Measurements from ENCODE around the gene PRSS37. TPM values are rescaled to one million over a fixed set of nuclear protein-coding genes. Genes with fewer than 3 reads are reported as not detected.

Gene PRSS37
- total RNA-seq, 1 experiment from 2014 or later = not detected

- TF ChIP-seq EZH2 (IDR thresholded peaks at IDR 0.05; ENCODE audit: low read depth) (no peak), CTCF (conservative IDR thresholded peaks at IDR 0.05) (no peak)
- Histone ChIP-seq H3K27ac (no peak overlapping the region), H3K27me3 (ENCODE audit: insufficient read depth, low read depth) (no peaks in the 10 kb centered on the region), H3K4me3 (no peak overlapping the region), H3K9me2 (ENCODE audit: insufficient read depth) (no peaks in the 10 kb centered on the region), H3K36me3 (ENCODE audit: low read depth) (no peaks in the 10 kb centered on the region), H3K9me3 (ENCODE audit: insufficient read depth, low read depth) (0 out of 2 replicates have a peak, but pooled peaks cover 3% of the 10 kb centered on the region), H2AFZ (no peak overlapping the region), H3F3A (ENCODE audit: insufficient read depth, low read depth) (peaks cover 12% of the 10 kb centered on the region; the same call in 1 of the 2 replicates), H3K4me1 (replicated peaks; ENCODE audit: insufficient read depth) (peaks cover 14% of the 10 kb centered on the region), H4K20me1 (ENCODE audit: insufficient read depth) (no peaks in the 10 kb centered on the region), H3K79me2 (ENCODE audit: low read depth) (no peaks in the 10 kb centered on the region), H3K4me2 (no peak overlapping the region)
- CTCF ChIA-PET = no interaction called here
- intact Hi-C loops (cut with micrococcal nuclease; ENCODE audit: unreplicated experiment) = no loop called here
- DNase-seq = no peak
- no TSS peak for BruUV-seq (replicated peaks)
- POLR2A ChIA-PET (ENCODE audit: unreplicated experiment) = no interaction called here
Observed at GRCh38 chr7:141866974-141867373, 25.7 kb upstream of the PRSS37 start.

GRCh38 chr7:141864765-141865447, 23.6 kb upstream of the PRSS37 start:
- POLR2A ChIA-PET (ENCODE audit: unreplicated experiment) = no interaction called here
- H3K4me1 ChIP-seq (replicated peaks; ENCODE audit: insufficient read depth) = peaks cover 14% of the 10 kb centered on the region
- H3K9me3 ChIP-seq (ENCODE audit: insufficient read depth, low read depth) = 0 out of 2 replicates have a peak, but pooled peaks cover 3% of the 10 kb centered on the region
- no peak overlapping the region for H3K4me3 ChIP-seq
- CTCF ChIA-PET = no interaction called here
- H3K9me2 ChIP-seq (ENCODE audit: insufficient read depth) = no peaks in the 10 kb centered on the region
- no peaks in the 10 kb centered on the region for H3K27me3 ChIP-seq (ENCODE audit: insufficient read depth, low read depth)
- intact Hi-C loops (cut with micrococcal nuclease; ENCODE audit: unreplicated experiment) = no loop called here
- peak in 1 of 2 experiments; percentile 93 for DNase-seq
- H3K27ac ChIP-seq = peak overlapping the region; percentile 74
- peak overlapping the region; percentile 29; the same call in 1 of the 2 replicates for H3K4me2 ChIP-seq
- no TSS peak for BruUV-seq (replicated peaks)
- TF ChIP-seq EZH2 (IDR thresholded peaks at IDR 0.05; ENCODE audit: low read depth) = no peak
- TF ChIP-seq CTCF (conservative IDR thresholded peaks at IDR 0.05) = no peak
- H4K20me1 ChIP-seq (ENCODE audit: insufficient read depth) = no peaks in the 10 kb centered on the region
- H3F3A ChIP-seq (ENCODE audit: insufficient read depth, low read depth) = peaks cover 12% of the 10 kb centered on the region; the same call in 1 of the 2 replicates
- no peak overlapping the region for H2AFZ ChIP-seq
- no peaks in the 10 kb centered on the region for H3K36me3 ChIP-seq (ENCODE audit: low read depth)
- no peaks in the 10 kb centered on the region for H3K79me2 ChIP-seq (ENCODE audit: low read depth)

- no peaks in the 10 kb centered on the region for H3K36me3 ChIP-seq (ENCODE audit: low read depth)
- H3K9me3 ChIP-seq (ENCODE audit: insufficient read depth, low read depth) = peaks cover 4% of the 10 kb centered on the region; the same call in 1 of the 2 replicates
- H3K9me2 ChIP-seq (ENCODE audit: insufficient read depth) = no peaks in the 10 kb centered on the region
- H3K27ac ChIP-seq = no peak overlapping the region
- POLR2A ChIA-PET (ENCODE audit: unreplicated experiment) = no interaction called here
- no peaks in the 10 kb centered on the region for H3K79me2 ChIP-seq (ENCODE audit: low read depth)
- H3K4me2 ChIP-seq = no peak overlapping the region
- no peak overlapping the region for H2AFZ ChIP-seq
- H4K20me1 ChIP-seq (ENCODE audit: insufficient read depth) = no peaks in the 10 kb centered on the region; the same call in 1 of the 2 replicates
- CTCF ChIA-PET = no interaction called here
- DNase-seq = no peak
- intact Hi-C loops (cut with micrococcal nuclease; ENCODE audit: unreplicated experiment) = no loop called here
- H3F3A ChIP-seq (ENCODE audit: insufficient read depth, low read depth) = peaks cover 9% of the 10 kb centered on the region; the same call in 1 of the 2 replicates
- BruUV-seq (replicated peaks) = no TSS peak
- no peak for TF ChIP-seq EZH2 (IDR thresholded peaks at IDR 0.05; ENCODE audit: low read depth)
- TF ChIP-seq CTCF (conservative IDR thresholded peaks at IDR 0.05) = no peak
- no peaks in the 10 kb centered on the region for H3K27me3 ChIP-seq (ENCODE audit: insufficient read depth, low read depth)
- H3K4me1 ChIP-seq (replicated peaks; ENCODE audit: insufficient read depth) = peaks cover 10% of the 10 kb centered on the region
- H3K4me3 ChIP-seq = no peak overlapping the region
Observed at GRCh38 chr7:141860207-141860606, 18.9 kb upstream of the PRSS37 start.
